HL-60 (cell line): ENCODE measurements around the gene SPOUT1.

Experiments
- GABPA ChIP-seq: IDR thresholded peaks from 2 replicates; pipeline ENCODE4 v1.6.1; 2012; ENCODE audit warnings: low read depth
- POLR2AphosphoS5 ChIP-seq: IDR thresholded peaks from 2 replicates; pipeline ENCODE4 v1.6.1; 2012; ENCODE audit warnings: low read depth
- TF ChIP-seq, protein P1 (sequence below): IDR thresholded peaks from one replicate; pipeline ENCODE4 v1.5.1; 2011; ENCODE audit warnings: low read length, control low read depth, inconsistent platforms; ENCODE audit not compliant: insufficient read depth

DNA sequence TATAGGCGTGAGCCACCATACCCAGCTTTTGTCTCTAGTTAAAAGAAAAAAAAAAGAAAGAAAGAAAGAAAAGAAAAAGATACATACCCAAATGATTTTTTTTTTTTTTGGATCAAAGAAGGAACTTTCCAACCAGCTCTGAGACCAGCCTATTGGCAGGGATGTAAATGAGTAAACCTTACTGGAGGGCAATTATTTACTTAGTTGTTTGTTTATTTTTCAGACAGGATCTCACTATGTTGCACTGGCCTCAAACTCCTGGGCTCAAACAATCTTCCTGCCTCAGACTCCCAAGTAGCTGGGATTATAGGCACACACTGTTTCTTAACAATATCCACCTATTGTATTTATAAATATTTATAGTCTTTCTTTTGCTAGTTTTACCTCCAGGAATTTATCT lies 10.9 kb upstream of the SPOUT1 start:
- TF ChIP-seq, protein P1, sequence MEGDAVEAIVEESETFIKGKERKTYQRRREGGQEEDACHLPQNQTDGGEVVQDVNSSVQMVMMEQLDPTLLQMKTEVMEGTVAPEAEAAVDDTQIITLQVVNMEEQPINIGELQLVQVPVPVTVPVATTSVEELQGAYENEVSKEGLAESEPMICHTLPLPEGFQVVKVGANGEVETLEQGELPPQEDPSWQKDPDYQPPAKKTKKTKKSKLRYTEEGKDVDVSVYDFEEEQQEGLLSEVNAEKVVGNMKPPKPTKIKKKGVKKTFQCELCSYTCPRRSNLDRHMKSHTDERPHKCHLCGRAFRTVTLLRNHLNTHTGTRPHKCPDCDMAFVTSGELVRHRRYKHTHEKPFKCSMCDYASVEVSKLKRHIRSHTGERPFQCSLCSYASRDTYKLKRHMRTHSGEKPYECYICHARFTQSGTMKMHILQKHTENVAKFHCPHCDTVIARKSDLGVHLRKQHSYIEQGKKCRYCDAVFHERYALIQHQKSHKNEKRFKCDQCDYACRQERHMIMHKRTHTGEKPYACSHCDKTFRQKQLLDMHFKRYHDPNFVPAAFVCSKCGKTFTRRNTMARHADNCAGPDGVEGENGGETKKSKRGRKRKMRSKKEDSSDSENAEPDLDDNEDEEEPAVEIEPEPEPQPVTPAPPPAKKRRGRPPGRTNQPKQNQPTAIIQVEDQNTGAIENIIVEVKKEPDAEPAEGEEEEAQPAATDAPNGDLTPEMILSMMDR = no peak
- no peak for TF ChIP-seq GABPA
- no peak for TF ChIP-seq POLR2AphosphoS5
